ENCODE results near the gene GSTO2. TPM values are rescaled to one million over a fixed set of nuclear protein-coding genes. Genes with fewer than 3 reads are reported as not detected.

Gene GSTO2
- total and polyA plus RNA-seq, 2 donors from 2014 or later, result 22.3 to 56.7 TPM

GRCh38 chr10:104300736-104301292 lies 31.8 kb downstream of the GSTO2 start:
- H3K4me3 ChIP-seq (ENCODE audit: low read length in 3 of 3), result no peak overlapping the region
- H3K9ac ChIP-seq (ENCODE audit: low read length in 3 of 3), result peak overlapping the region in 1 of 3 donors; percentile 60
- TF ChIP-seq CTCF (IDR thresholded peaks at IDR 0.05; ENCODE audit: borderline replicate concordance, extremely low read depth, insufficient read depth), result no peak
- intact Hi-C loops (cut with DNase I), result no loop called here
- no peaks in the 10 kb centered on the region for H3K27me3 ChIP-seq (ENCODE audit: control insufficient read depth, insufficient read depth, low read length)
- DNase-seq, result peak in 4 of 5 donors; percentile 50 to 65 (median 62)
- H3K4me1 ChIP-seq (ENCODE audit: control insufficient read depth in 2 of 3, insufficient read depth in 2 of 3, low read depth in 1 of 3, low read length in 3 of 3), result peaks cover 0 to 18% (median 8%) of the 10 kb centered on the region in 3 donors
- peak overlapping the region; percentile 93 to 97 for H3K27ac ChIP-seq (ENCODE audit: low read depth in 2 of 2, low read length in 2 of 2)
- H3K9me3 ChIP-seq (ENCODE audit: control insufficient read depth in 2 of 3, insufficient read depth in 1 of 3, low read length in 3 of 3), result no peaks in the 10 kb centered on the region
- no peaks in the 10 kb centered on the region for H3K36me3 ChIP-seq (ENCODE audit: control insufficient read depth in 2 of 3, insufficient read depth in 3 of 3, low read length in 3 of 3)
- no peak for FAIRE-seq

GRCh38 chr10:104301907-104302690 lies 33.1 kb downstream of the GSTO2 start:
- intact Hi-C loops (cut with DNase I), result no loop called here
- no peak for DNase-seq
- no peaks in the 10 kb centered on the region for H3K36me3 ChIP-seq (ENCODE audit: control insufficient read depth in 2 of 3, insufficient read depth in 3 of 3, low read length in 3 of 3)
- H3K27ac ChIP-seq (ENCODE audit: low read depth in 2 of 2, low read length in 2 of 2), result no peak overlapping the region
- H3K27me3 ChIP-seq (ENCODE audit: control insufficient read depth, insufficient read depth, low read length), result no peaks in the 10 kb centered on the region
- peaks cover 0 to 18% (median 8%) of the 10 kb centered on the region in 3 donors for H3K4me1 ChIP-seq (ENCODE audit: control insufficient read depth in 2 of 3, insufficient read depth in 2 of 3, low read depth in 1 of 3, low read length in 3 of 3)
- no peak for TF ChIP-seq CTCF (IDR thresholded peaks at IDR 0.05; ENCODE audit: borderline replicate concordance, extremely low read depth, insufficient read depth)
- H3K9ac ChIP-seq (ENCODE audit: low read length in 3 of 3), result no peak overlapping the region
- H3K4me3 ChIP-seq (ENCODE audit: low read length in 3 of 3), result no peak overlapping the region
- no peaks in the 10 kb centered on the region for H3K9me3 ChIP-seq (ENCODE audit: control insufficient read depth in 2 of 3, insufficient read depth in 1 of 3, low read length in 3 of 3)
- no peak for FAIRE-seq

- Histone ChIP-seq H3K27ac (ENCODE audit: low read depth in 2 of 2, low read length in 2 of 2) (no peak overlapping the region), H3K4me1 (ENCODE audit: control insufficient read depth in 2 of 3, insufficient read depth in 2 of 3, low read depth in 1 of 3, low read length in 3 of 3) (peaks cover 0 to 15% (median 4%) of the 10 kb centered on the region in 3 donors), H3K9ac (ENCODE audit: low read length in 3 of 3) (no peak overlapping the region), H3K36me3 (ENCODE audit: control insufficient read depth in 2 of 3, insufficient read depth in 3 of 3, low read length in 3 of 3) (no peaks in the 10 kb centered on the region), H3K27me3 (ENCODE audit: control insufficient read depth, insufficient read depth, low read length) (no peaks in the 10 kb centered on the region), H3K9me3 (ENCODE audit: control insufficient read depth in 2 of 3, insufficient read depth in 1 of 3, low read length in 3 of 3) (no peaks in the 10 kb centered on the region), H3K4me3 (ENCODE audit: low read length in 3 of 3) (no peak overlapping the region)
- DNase-seq (no peak), FAIRE-seq (no peak)
- intact Hi-C loops (cut with DNase I), result no loop called here
- TF ChIP-seq CTCF (IDR thresholded peaks at IDR 0.05; ENCODE audit: borderline replicate concordance, extremely low read depth, insufficient read depth), result no peak
These were observed 34.8 kb downstream of the GSTO2 start for GRCh38 chr10:104303594-104304355.

Data from kidney (tissue), 14 donors.